Measurements from ENCODE around the gene DMPK.
A peak's percentile ranks its signal among the peaks of the same experiment; 100 is the strongest.

The DMPK gene

GRCh38 chr19:45781214-45782161, 802 bp downstream of the DMPK start:
- H3K4me1 ChIP-seq (ENCODE audit: control insufficient read depth, low read depth, low read length) = peaks cover 14% of the 10 kb centered on the region
- H3K9ac ChIP-seq (ENCODE audit: low read length) = no peak overlapping the region
- H3K27me3 ChIP-seq (ENCODE audit: control insufficient read depth, insufficient read depth, low read length) = peaks cover 10% of the 10 kb centered on the region
- H3K4me3 ChIP-seq (ENCODE audit: low read length) = no peak overlapping the region
- H3K36me3 ChIP-seq (ENCODE audit: control insufficient read depth, low read depth, low read length) = peaks cover 13% of the 10 kb centered on the region
- H3K9me3 ChIP-seq (ENCODE audit: control insufficient read depth, low read depth, low read length) = no peaks in the 10 kb centered on the region
- H3K27ac ChIP-seq (ENCODE audit: low read length) = no peak overlapping the region

GRCh38 chr19:45780448-45781213, 1.7 kb downstream of the DMPK start:
- H3K36me3 ChIP-seq (ENCODE audit: control insufficient read depth, low read depth, low read length) = peaks cover 8% of the 10 kb centered on the region
- H3K9ac ChIP-seq (ENCODE audit: low read length) = no peak overlapping the region
- peaks cover 14% of the 10 kb centered on the region for H3K4me1 ChIP-seq (ENCODE audit: control insufficient read depth, low read depth, low read length)
- H3K4me3 ChIP-seq (ENCODE audit: low read length) = no peak overlapping the region
- H3K9me3 ChIP-seq (ENCODE audit: control insufficient read depth, low read depth, low read length) = no peaks in the 10 kb centered on the region
- H3K27ac ChIP-seq (ENCODE audit: low read length) = no peak overlapping the region
- H3K27me3 ChIP-seq (ENCODE audit: control insufficient read depth, insufficient read depth, low read length) = peaks cover 10% of the 10 kb centered on the region

DNA sequence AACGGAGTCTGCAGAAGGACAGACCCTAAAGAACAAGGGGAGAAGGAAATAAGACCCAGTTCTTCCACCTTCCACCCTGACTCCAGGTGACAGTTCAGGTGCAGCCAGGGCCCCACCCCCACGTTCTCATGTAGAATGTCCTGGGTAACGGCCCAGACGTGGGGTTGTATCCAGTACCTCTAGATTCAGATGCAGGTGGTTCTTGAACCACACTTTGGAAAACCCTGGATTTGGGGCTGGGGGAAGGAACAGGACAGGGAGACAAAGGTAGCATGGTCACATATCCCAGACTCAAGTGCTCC, 2.2 kb downstream of the DMPK start:
- peak overlapping the region; percentile 42 for H3K4me3 ChIP-seq (ENCODE audit: low read length)
- H3K4me1 ChIP-seq (ENCODE audit: control insufficient read depth, low read depth, low read length) = peaks cover 14% of the 10 kb centered on the region
- peaks cover 10% of the 10 kb centered on the region for H3K27me3 ChIP-seq (ENCODE audit: control insufficient read depth, insufficient read depth, low read length)
- peaks cover 5% of the 10 kb centered on the region for H3K36me3 ChIP-seq (ENCODE audit: control insufficient read depth, low read depth, low read length)
- H3K9ac ChIP-seq (ENCODE audit: low read length) = no peak overlapping the region
- no peaks in the 10 kb centered on the region for H3K9me3 ChIP-seq (ENCODE audit: control insufficient read depth, low read depth, low read length)
- H3K27ac ChIP-seq (ENCODE audit: low read length) = no peak overlapping the region

DNA sequence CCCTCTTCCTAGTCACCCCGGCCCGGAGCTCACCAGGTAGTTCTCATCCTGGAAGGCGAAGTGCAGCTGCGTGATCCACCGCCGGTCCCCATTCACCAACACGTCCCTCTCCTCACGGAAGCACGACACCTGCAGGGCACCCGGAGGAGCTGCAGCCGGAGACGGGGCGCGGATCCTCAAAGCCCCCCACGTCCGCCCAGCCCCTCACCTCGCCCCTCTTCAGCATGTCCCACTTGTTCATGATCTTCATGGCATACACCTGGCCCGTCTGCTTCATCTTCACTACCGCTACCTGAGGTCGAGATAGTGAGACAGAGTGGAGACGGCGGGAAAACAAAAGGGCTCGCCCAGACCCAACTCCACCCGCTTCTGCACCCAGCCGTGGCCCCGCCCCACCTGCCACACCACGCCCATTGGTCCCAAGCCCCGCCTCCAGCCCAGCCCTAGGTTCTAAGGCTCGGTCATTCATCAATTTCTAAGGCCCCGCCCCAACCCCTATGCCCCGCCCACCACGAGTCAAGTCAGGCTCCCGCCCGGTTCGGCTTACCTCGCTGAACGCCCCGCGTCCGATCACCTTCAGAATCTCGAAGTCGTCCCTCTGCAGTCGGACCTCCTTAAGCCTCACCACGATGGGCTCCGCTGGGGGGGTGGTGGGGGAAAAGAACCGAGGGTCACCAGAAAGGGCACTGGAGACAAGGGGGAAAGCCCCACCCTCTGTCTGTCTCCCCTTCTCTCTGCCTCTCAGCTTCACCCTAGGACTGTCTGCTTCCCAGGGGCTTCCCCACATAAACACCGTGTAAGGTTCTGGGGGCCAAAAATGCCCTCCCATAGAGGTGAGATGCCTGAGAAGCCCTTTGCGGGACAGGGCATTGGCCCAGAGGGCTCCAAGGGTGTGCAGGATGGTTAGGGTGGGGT, 2.8 kb downstream of the DMPK start:
- peaks cover 10% of the 10 kb centered on the region for H3K27me3 ChIP-seq (ENCODE audit: control insufficient read depth, insufficient read depth, low read length)
- peaks cover 5% of the 10 kb centered on the region for H3K36me3 ChIP-seq (ENCODE audit: control insufficient read depth, low read depth, low read length)
- H3K9ac ChIP-seq (ENCODE audit: low read length) = no peak overlapping the region
- peaks cover 14% of the 10 kb centered on the region for H3K4me1 ChIP-seq (ENCODE audit: control insufficient read depth, low read depth, low read length)
- no peaks in the 10 kb centered on the region for H3K9me3 ChIP-seq (ENCODE audit: control insufficient read depth, low read depth, low read length)
- peak overlapping the region; percentile 42 for H3K4me3 ChIP-seq (ENCODE audit: low read length)
- no peak overlapping the region for H3K27ac ChIP-seq (ENCODE audit: low read length)

DNA sequence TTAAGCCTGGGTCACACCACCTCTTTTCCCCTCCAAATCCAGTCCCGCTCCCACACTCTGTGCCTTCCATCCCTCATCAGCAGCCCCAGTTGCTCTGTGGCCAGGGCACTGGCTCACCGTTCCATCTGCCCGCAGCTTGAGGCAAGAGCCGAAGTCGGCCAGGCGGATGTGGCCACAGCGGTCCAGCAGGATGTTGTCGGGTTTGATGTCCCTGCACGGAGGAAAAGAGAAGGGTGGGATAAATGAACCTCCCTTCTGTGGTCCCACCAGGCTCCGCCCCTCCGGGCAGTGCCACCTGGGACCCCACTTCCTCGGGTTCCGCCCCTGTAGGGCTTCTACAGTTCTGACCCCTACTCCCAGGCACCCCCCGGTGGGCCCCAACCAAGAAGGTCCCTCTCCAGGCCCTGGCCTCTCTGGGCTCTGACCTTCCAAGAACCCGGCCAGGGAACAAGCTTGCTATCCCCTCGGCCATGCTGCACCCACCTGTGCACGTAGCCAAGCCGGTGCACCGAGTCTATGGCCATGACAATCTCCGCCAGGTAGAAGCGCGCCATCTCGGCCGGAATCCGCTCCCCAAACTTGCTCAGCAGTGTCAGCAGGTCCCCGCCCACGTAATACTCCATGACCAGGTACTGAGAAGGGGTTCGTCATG, 4.2 kb downstream of the DMPK start:
- Histone ChIP-seq H3K9ac (ENCODE audit: low read length) (no peak overlapping the region), H3K36me3 (ENCODE audit: control insufficient read depth, low read depth, low read length) (peaks cover 9% of the 10 kb centered on the region), H3K9me3 (ENCODE audit: control insufficient read depth, low read depth, low read length) (no peaks in the 10 kb centered on the region), H3K4me1 (ENCODE audit: control insufficient read depth, low read depth, low read length) (peaks cover 14% of the 10 kb centered on the region), H3K27me3 (ENCODE audit: control insufficient read depth, insufficient read depth, low read length) (peaks cover 10% of the 10 kb centered on the region), H3K4me3 (ENCODE audit: low read length) (no peak overlapping the region), H3K27ac (ENCODE audit: low read length) (no peak overlapping the region)

- Histone ChIP-seq H3K9ac (ENCODE audit: low read length) (no peak overlapping the region), H3K27me3 (ENCODE audit: control insufficient read depth, insufficient read depth, low read length) (peaks cover 10% of the 10 kb centered on the region), H3K4me3 (ENCODE audit: low read length) (no peak overlapping the region), H3K9me3 (ENCODE audit: control insufficient read depth, low read depth, low read length) (no peaks in the 10 kb centered on the region), H3K27ac (ENCODE audit: low read length) (no peak overlapping the region), H3K4me1 (ENCODE audit: control insufficient read depth, low read depth, low read length) (peaks cover 14% of the 10 kb centered on the region), H3K36me3 (ENCODE audit: control insufficient read depth, low read depth, low read length) (peaks cover 10% of the 10 kb centered on the region)
These were observed 4.8 kb downstream of the DMPK start for GRCh38 chr19:45777395-45777961.

- Histone ChIP-seq H3K27me3 (ENCODE audit: control insufficient read depth, insufficient read depth, low read length) (peaks cover 1% of the 10 kb centered on the region), H3K4me1 (ENCODE audit: control insufficient read depth, low read depth, low read length) (peaks cover 11% of the 10 kb centered on the region), H3K9me3 (ENCODE audit: control insufficient read depth, low read depth, low read length) (no peaks in the 10 kb centered on the region), H3K9ac (ENCODE audit: low read length) (no peak overlapping the region), H3K4me3 (ENCODE audit: low read length) (no peak overlapping the region), H3K36me3 (ENCODE audit: control insufficient read depth, low read depth, low read length) (peaks cover 10% of the 10 kb centered on the region), H3K27ac (ENCODE audit: low read length) (no peak overlapping the region)
These were observed 7.5 kb downstream of the DMPK start for GRCh38 chr19:45774765-45775164.

- Histone ChIP-seq H3K9ac (ENCODE audit: low read length) (no peak overlapping the region), H3K36me3 (ENCODE audit: control insufficient read depth, low read depth, low read length) (peaks cover 10% of the 10 kb centered on the region), H3K27ac (ENCODE audit: low read length) (no peak overlapping the region), H3K4me1 (ENCODE audit: control insufficient read depth, low read depth, low read length) (peaks cover 4% of the 10 kb centered on the region), H3K4me3 (ENCODE audit: low read length) (no peak overlapping the region), H3K27me3 (ENCODE audit: control insufficient read depth, insufficient read depth, low read length) (no peaks in the 10 kb centered on the region), H3K9me3 (ENCODE audit: control insufficient read depth, low read depth, low read length) (no peaks in the 10 kb centered on the region)
These were observed 8.9 kb downstream of the DMPK start for GRCh38 chr19:45773384-45773783.

DNA sequence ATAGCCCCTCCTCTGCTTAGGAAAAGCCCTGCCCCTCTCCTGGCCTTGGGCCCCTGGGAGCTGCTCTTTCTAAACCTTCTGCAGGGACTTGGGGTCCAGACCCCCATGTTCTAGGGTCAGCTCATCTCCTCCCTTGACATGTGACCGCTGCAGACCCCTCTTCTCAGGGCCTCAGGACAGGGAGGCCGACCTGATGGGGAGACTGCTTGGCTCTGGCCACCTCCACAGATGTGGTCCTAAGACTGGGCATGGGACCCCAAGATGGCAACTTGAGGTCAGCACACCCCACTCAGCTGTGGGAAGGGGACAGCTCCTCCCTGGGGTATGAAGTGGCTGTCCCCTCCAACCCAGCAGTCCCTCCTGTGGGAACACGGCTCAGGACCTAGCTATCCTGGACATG, 9.4 kb downstream of the DMPK start:
- no peaks in the 10 kb centered on the region for H3K9me3 ChIP-seq (ENCODE audit: control insufficient read depth, low read depth, low read length)
- H3K36me3 ChIP-seq (ENCODE audit: control insufficient read depth, low read depth, low read length) = peaks cover 9% of the 10 kb centered on the region
- no peak overlapping the region for H3K4me3 ChIP-seq (ENCODE audit: low read length)
- no peak overlapping the region for H3K9ac ChIP-seq (ENCODE audit: low read length)
- H3K27me3 ChIP-seq (ENCODE audit: control insufficient read depth, insufficient read depth, low read length) = no peaks in the 10 kb centered on the region
- H3K27ac ChIP-seq (ENCODE audit: low read length) = no peak overlapping the region
- peaks cover 4% of the 10 kb centered on the region for H3K4me1 ChIP-seq (ENCODE audit: control insufficient read depth, low read depth, low read length)

DNA sequence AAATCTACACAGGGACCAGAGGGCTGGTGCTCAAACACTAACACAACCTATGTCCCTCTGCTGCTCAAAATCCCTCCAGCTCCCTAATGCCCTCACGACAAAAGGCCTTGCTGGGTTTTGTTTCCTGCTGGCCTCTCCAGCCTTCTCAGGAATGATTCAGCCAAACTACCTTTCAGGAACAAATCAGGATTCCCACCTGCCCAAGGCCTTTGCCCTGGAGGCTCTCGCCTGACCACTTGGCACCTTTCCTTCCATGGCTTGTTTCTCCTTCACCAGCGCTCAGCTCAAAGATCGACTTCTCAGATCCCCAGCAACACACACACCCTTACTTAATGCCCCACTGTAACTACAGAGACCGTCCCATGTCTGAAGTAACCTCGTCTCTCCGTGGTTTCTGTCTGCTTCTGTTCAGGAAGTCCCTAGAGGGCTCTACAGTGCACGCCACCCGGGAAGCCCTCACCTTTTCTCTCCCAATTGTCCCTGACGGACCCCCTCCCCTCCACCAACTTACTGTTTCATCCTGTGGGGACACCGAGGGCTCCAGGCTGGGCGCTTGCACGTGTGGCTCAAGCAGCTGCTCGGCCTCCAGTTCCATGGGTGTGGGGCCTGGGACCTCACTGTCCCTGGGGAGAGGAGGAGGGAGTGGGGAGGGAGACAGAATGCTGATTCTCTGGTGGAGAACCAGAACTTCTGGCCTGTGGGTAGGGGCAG, 10.0 kb downstream of the DMPK start:
- Histone ChIP-seq H3K4me1 (ENCODE audit: control insufficient read depth, low read depth, low read length) (peaks cover 4% of the 10 kb centered on the region), H3K9me3 (ENCODE audit: control insufficient read depth, low read depth, low read length) (no peaks in the 10 kb centered on the region), H3K9ac (ENCODE audit: low read length) (no peak overlapping the region), H3K27ac (ENCODE audit: low read length) (no peak overlapping the region), H3K4me3 (ENCODE audit: low read length) (no peak overlapping the region), H3K27me3 (ENCODE audit: control insufficient read depth, insufficient read depth, low read length) (no peaks in the 10 kb centered on the region), H3K36me3 (ENCODE audit: control insufficient read depth, low read depth, low read length) (peaks cover 5% of the 10 kb centered on the region)
